ENCODE data around the gene RFC3. TPM values are rescaled to one million over a fixed set of nuclear protein-coding genes. Genes with fewer than 3 reads are reported as not detected.

The RFC3 gene
- total and polyA plus RNA-seq, 2 of the 13 experiments (the other 11 are each of a cell fraction or from before 2014, with no cell fraction given) = 16.0 to 55.7 TPM

GRCh38 chr13:33872005-33872351 is 54.0 kb downstream of the RFC3 start (continued):
- no peak for TF ChIP-seq TRIM22 (IDR thresholded peaks at IDR 0.05)
- peak; percentile 69 for TF ChIP-seq HDAC2 (CRISPR knock-in tag; IDR thresholded peaks at IDR 0.05)
- TF ChIP-seq DR1 (CRISPR knock-in tag; IDR thresholded peaks at IDR 0.05) = no peak
- TF ChIP-seq ZNF678 (CRISPR knock-in tag; IDR thresholded peaks at IDR 0.05) = no peak
- TF ChIP-seq SYNCRIP (IDR thresholded peaks at IDR 0.05; ENCODE audit: insufficient read depth, low read depth, low read length) = no peak
- no peak for TF ChIP-seq BCL3 (CRISPR knock-in tag; IDR thresholded peaks at IDR 0.05)
- TF ChIP-seq ESRRA (CRISPR knock-in tag; IDR thresholded peaks at IDR 0.05; ENCODE audit: low read depth) = no peak
- no peak for TF ChIP-seq PTBP1 (IDR thresholded peaks at IDR 0.05; ENCODE audit: low read depth, low read length, poor library complexity, severe bottlenecking)
- TF ChIP-seq ETV6 (CRISPR knock-in tag; conservative IDR thresholded peaks at IDR 0.05) = no peak
- no peak for TF ChIP-seq PCBP2 (optimal IDR thresholded peaks at IDR 0.05; ENCODE audit: low read depth, low read length, poor library complexity, severe bottlenecking)
- peak; percentile 71; the same call in 1 of the 2 replicates for TF ChIP-seq NCOR1 (IDR thresholded peaks at IDR 0.05; ENCODE audit: borderline replicate concordance, low read length)
- no peak for TF ChIP-seq THAP7 (CRISPR knock-in tag; IDR thresholded peaks at IDR 0.05)
- no peak for TF ChIP-seq PRDM10 (CRISPR knock-in tag; IDR thresholded peaks at IDR 0.05; ENCODE audit: low read depth)
- peak; percentile 36; the same call in 1 of the 2 replicates for TF ChIP-seq SOX13 (IDR thresholded peaks at IDR 0.05)
- peak in 1 of 2 experiments; percentile 90; a peak in 2 of 4 replicates for TF ChIP-seq SOX13 (CRISPR knock-in tag; conservative IDR thresholded peaks at IDR 0.05 in 1 of 2, IDR thresholded peaks at IDR 0.05 in 1 of 2)
- no peak for TF ChIP-seq SALL2 (CRISPR knock-in tag; IDR thresholded peaks at IDR 0.05)
- TF ChIP-seq ZBTB39 (CRISPR knock-in tag; IDR thresholded peaks at IDR 0.05) = no peak
- TF ChIP-seq GMEB2 (CRISPR knock-in tag; IDR thresholded peaks at IDR 0.05; ENCODE audit: low read depth) = no peak
